Testis (tissue), 2 donors: ENCODE measurements around the gene LUC7L2.

Source experiments
- CTCF ChIP-seq, 3 experiments: fragments of 450-650 bp in 2 of 3; fragments of 200-600 bp in 1 of 3; sonication (generic) in 1 of 3; IDR thresholded peaks; one replicate each; pipeline ENCODE4 v1.5.1; 2016 to 2019; ENCODE audit warnings: antibody characterized with exemption in 3 of 3, mild to moderate bottlenecking in 2 of 3, moderate library complexity in 1 of 3
- POLR2A ChIP-seq: fragments of 450-650 bp; IDR thresholded peaks from one replicate; pipeline ENCODE4 v1.6.1; 2017; ENCODE audit warnings: antibody characterized with exemption, mild to moderate bottlenecking, moderate library complexity

DNA sequence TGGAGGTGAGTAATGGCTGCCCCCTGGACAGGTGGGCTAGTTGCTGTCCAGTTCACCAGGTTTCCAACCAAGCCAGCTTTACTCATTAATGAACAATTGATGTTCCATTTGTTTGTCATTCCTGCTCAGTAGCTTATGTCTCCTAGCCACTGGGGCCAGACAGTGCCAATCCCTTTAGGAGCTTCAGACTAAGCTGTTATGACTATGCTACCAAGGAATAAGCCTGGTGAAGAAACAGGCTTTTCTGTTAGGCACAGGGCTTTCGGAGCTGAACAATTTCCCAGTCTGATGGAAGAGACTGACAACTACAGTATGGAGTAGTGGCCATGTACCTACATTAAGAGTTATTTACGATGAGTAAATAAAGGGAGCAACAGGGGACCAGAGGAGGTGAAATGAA is 20.7 kb upstream of the LUC7L2 start:
- TF ChIP-seq CTCF (IDR thresholded peaks at IDR 0.05) (no peak), POLR2A (no peak)
